DND-41 (cell line): ENCODE measurements around the gene GRB7.

Experiments used
- CTCF ChIP-seq: IDR thresholded peaks from 2 replicates; pipeline ENCODE4 v1.5.1; 2012; ENCODE audit warnings: borderline replicate concordance, low read length, moderate library complexity, mild to moderate bottlenecking; ENCODE audit not compliant: poor library complexity, severe bottlenecking; ENCODE audit errors: extremely low read depth
- EZH2 ChIP-seq: IDR thresholded peaks from 3 replicates; pipeline ENCODE4 v1.6.1; 2012; ENCODE audit warnings: borderline replicate concordance, low read depth, mild to moderate bottlenecking, moderate library complexity, low read length, inconsistent platforms; ENCODE audit not compliant: severe bottlenecking

GRCh38 chr17:39742856-39743436 is 5.2 kb downstream of the GRB7 start:
- TF ChIP-seq CTCF (no peak), EZH2 (no peak)
